GM12878 (cell line): ENCODE data around the gene SLC25A43. TPM values are rescaled to one million over a fixed set of nuclear protein-coding genes. Genes with fewer than 3 reads are reported as not detected.

ENCODE experiments used
- ATAC-seq: fragments of 200-7000 bp; cut with Tn5 transposase; 3 replicates; pipeline ENCODE4 v1.9.1; 2020; ENCODE audit warnings: mild to moderate bottlenecking, moderate library complexity
- BruUV-seq: library from RNA; stranded (reverse); fragments of 400-500 nt; replicated peaks from 2 replicates; lab custom pipeline; 2021; lab: Mats Ljungman, UMichigan
- CTCF ChIA-PET: fragments of 300-600 bp; sonication (Branson Sonifier 250); formaldehyde crosslinking; extraction: SDS; loops from one replicate; lab custom pipeline; 2021; ENCODE audit warnings: inconsistent platforms; lab: Yijun Ruan, JAX
- POLR2A ChIA-PET: fragments of 350-600 bp; formaldehyde crosslinking; extraction: SDS; loops from one replicate; lab custom pipeline; 2021; ENCODE audit warnings: inconsistent platforms; lab: Charles Lee
- RAD21 ChIA-PET: fragments of 300-600 bp; sonication (Branson Sonifier 250); formaldehyde crosslinking; loops from one replicate; lab custom pipeline; 2023; ENCODE audit warnings: antibody characterized with exemption; ENCODE audit not compliant: unreplicated experiment; lab: Charles Lee
- SMC1A ChIA-PET: fragments of 300-600 bp; sonication (Branson Sonifier 250); formaldehyde crosslinking; loops from one replicate; lab custom pipeline; 2023; ENCODE audit not compliant: unreplicated experiment, uncharacterized antibody; lab: Charles Lee
- DNase-seq: peaks from one replicate; pipeline ENCODE4 v3.0.0-alpha.2; 2011; ENCODE audit warnings: low read depth, low spot score
- FAIRE-seq: peaks from 3 replicates; lab custom pipeline; 2011; peaks lifted over from hg19 to GRCh38; lab: Jason Lieb, UNC
- H2AFZ ChIP-seq: 2 replicates; pipeline ENCODE4 v1.6.0; 2011; ENCODE audit warnings: low read depth, low read length, control low read depth; ENCODE audit not compliant: control insufficient read depth
- H3K27ac ChIP-seq: 2 replicates; pipeline ENCODE4 v1.5.1; 2011; ENCODE audit warnings: control low read depth; ENCODE audit not compliant: control insufficient read depth, insufficient read depth
- H3K27me3 ChIP-seq, 2 experiments: replicated peaks in 1 of 2; 2 replicates each; pipeline versions ENCODE4 v1.6.0 to v1.6.1; 2011; ENCODE audit warnings: low read length in 1 of 2; ENCODE audit not compliant: control insufficient read depth in 2 of 2, insufficient read depth in 2 of 2
- H3K36me3 ChIP-seq, 2 experiments: 2 replicates each; pipeline ENCODE4 v1.5.1; 2011; ENCODE audit warnings: low read length in 1 of 2; ENCODE audit not compliant: control insufficient read depth in 2 of 2, insufficient read depth in 2 of 2
- H3K4me1 ChIP-seq: 2 replicates; pipeline ENCODE4 v1.6.1; 2011; ENCODE audit warnings: mild to moderate bottlenecking, low read length, moderate library complexity, mixed read lengths; ENCODE audit not compliant: control insufficient read depth, insufficient read depth
- H3K4me2 ChIP-seq: 2 replicates; pipeline ENCODE4 v1.6.0; 2011; ENCODE audit warnings: control low read depth; ENCODE audit not compliant: control insufficient read depth, insufficient read depth
- H3K4me3 ChIP-seq: fragments of 200-600 bp; sonication (generic); 2 replicates; pipeline ENCODE4 v1.5.1; 2016
- H3K79me2 ChIP-seq: 2 replicates; pipeline ENCODE4 v1.6.0; 2011; ENCODE audit warnings: low read length; ENCODE audit not compliant: control insufficient read depth, insufficient read depth
- H3K9ac ChIP-seq: 2 replicates; pipeline ENCODE4 v1.8.0; 2011; ENCODE audit warnings: low read length, control low read depth, mixed read lengths; ENCODE audit not compliant: control insufficient read depth, insufficient read depth
- H3K9me3 ChIP-seq: replicated peaks from 3 replicates; pipeline ENCODE4 v1.5.1; 2011; ENCODE audit warnings: mild to moderate bottlenecking, low read length; ENCODE audit not compliant: control insufficient read depth, insufficient read depth
- H4K20me1 ChIP-seq: 2 replicates; pipeline ENCODE4 v1.6.0; 2011; ENCODE audit not compliant: control insufficient read depth, insufficient read depth
- BACH1 ChIP-seq: fragments of 450-650 bp; IDR thresholded peaks from 2 replicates; pipeline ENCODE4 v1.6.1; 2017; ENCODE audit warnings: mild to moderate bottlenecking, borderline replicate concordance
- CREM ChIP-seq: IDR thresholded peaks from 2 replicates; pipeline ENCODE4 v1.6.1; 2014; ENCODE audit warnings: antibody characterized with exemption, low read depth
- FOS ChIP-seq: IDR thresholded peaks from 3 replicates; pipeline ENCODE4 v1.6.1; 2011; ENCODE audit warnings: borderline replicate concordance; ENCODE audit not compliant: insufficient read length; ENCODE audit errors: extremely low read depth
- MEF2B ChIP-seq: fragments of 450-650 bp; IDR thresholded peaks from 2 replicates; pipeline ENCODE4 v1.6.1; 2018; ENCODE audit warnings: mild to moderate bottlenecking, moderate library complexity; ENCODE audit not compliant: partially characterized antibody, poor library complexity, severe bottlenecking
- MYB ChIP-seq: fragments of 150-350 bp; IDR thresholded peaks from 2 replicates; pipeline ENCODE4 v1.6.1; 2014; ENCODE audit warnings: mild to moderate bottlenecking, low read depth, low read length, borderline replicate concordance
- POLR2AphosphoS2 ChIP-seq: IDR thresholded peaks from 2 replicates; pipeline ENCODE4 v1.6.1; 2011; ENCODE audit warnings: low read depth, mild to moderate bottlenecking, low read length, improper control_type of control experiment, moderate library complexity
- RBBP5 ChIP-seq: fragments of 200-600 bp; sonication (generic); conservative IDR thresholded peaks from 2 replicates; pipeline ENCODE4 v1.6.1; 2016
- RELA ChIP-seq: fragments of 450-650 bp; IDR thresholded peaks from 2 replicates; pipeline ENCODE4 v1.8.0; 2014; ENCODE audit warnings: borderline replicate concordance; ENCODE audit not compliant: partially characterized antibody
- SMAD5 ChIP-seq: IDR thresholded peaks from 2 replicates; pipeline ENCODE4 v1.6.1; 2016; ENCODE audit warnings: antibody characterized with exemption, low read depth
- SMC3 ChIP-seq: IDR thresholded peaks from 2 replicates; pipeline ENCODE4 v1.6.1; 2011; ENCODE audit warnings: low read length, improper control_type of control experiment, borderline replicate concordance
- SUZ12 ChIP-seq: fragments of 200-600 bp; sonication (generic); IDR thresholded peaks from one replicate; pipeline ENCODE4 v1.6.1; 2018; ENCODE audit warnings: antibody characterized with exemption, mild to moderate bottlenecking; ENCODE audit not compliant: unreplicated experiment
- TCF12 ChIP-seq: IDR thresholded peaks from 2 replicates; pipeline ENCODE4 v1.6.1; 2011; ENCODE audit warnings: low read depth, mild to moderate bottlenecking, low read length
- WRNIP1 ChIP-seq: IDR thresholded peaks from 2 replicates; pipeline ENCODE4 v1.6.1; 2011; ENCODE audit warnings: low read depth, low read length, improper control_type of control experiment, borderline replicate concordance
- WGBS: methylation state at CpG from one replicate; pipeline ENCODE4 v1.1.6; 2016; ENCODE audit warnings: low lambda C conversion rate; ENCODE audit not compliant: insufficient replicate concordance, insufficient coverage; ENCODE audit errors: missing lambda C conversion rate; 5-methylcytosine and 5-hydroxymethylcytosine counted together
- in situ Hi-C: fragments of 300-500 bp; cut with MboI; formaldehyde crosslinking; loops from 9 replicates; pipeline ENCODE4 v1.14.3; 2018; ENCODE audit warnings: mixed read lengths
- intact Hi-C: fragments of 100-400 bp; cut with micrococcal nuclease; formaldehyde crosslinking; loops from one replicate; pipeline ENCODE4 v1.14.2; 2022; ENCODE audit not compliant: unreplicated experiment
- polyA plus RNA-seq, 11 experiments: library from polyadenylated mRNA; depleted of rRNA in 4 of 11; unstranded in 6 of 11; stranded (reverse) in 5 of 11; fragments of >200 nt; fragmentation: Nextera tagmentation in 4 of 11; fragmentation: Illumina TruSeq in 1 of 11; extraction: Ambion mirVana in 4 of 11; extraction: Trizol in 1 of 11; gene quantifications; 1 replicate in 1 of 11; 2 replicates in 10 of 11; pipeline versions ENCODE4 v1.2.1 to v1.2.3, GENCODE V29; 2011 to 2016; ENCODE audit warnings: inconsistent platforms in 2 of 11, missing spikeins in 2 of 11, low read depth in 1 of 11
- total RNA-seq, 4 experiments: library from RNA; depleted of rRNA in 3 of 4; stranded (reverse); fragments of >200 nt in 3 of 4; fragmentation: Illumina TruSeq in 1 of 4; extraction: Trizol in 1 of 4; gene quantifications; 2 replicates each; pipeline versions ENCODE4 v1.2.1 to v1.2.3, GENCODE V29; 2013 to 2021
- TF ChIP-seq, protein P1 (sequence below): IDR thresholded peaks from 2 replicates; pipeline ENCODE4 v1.6.1; 2012; ENCODE audit warnings: low read depth, low read length, improper control_type of control experiment
- TF ChIP-seq, protein P2 (sequence below): fragments of 150-350 bp; IDR thresholded peaks from 2 replicates; pipeline ENCODE4 v1.6.1; 2016; ENCODE audit warnings: low read depth, low read length
- TF ChIP-seq, protein P3 (sequence below): fragments of 450-650 bp; IDR thresholded peaks from 2 replicates; pipeline ENCODE4 v1.6.1; 2016; ENCODE audit warnings: mild to moderate bottlenecking
- TF ChIP-seq, protein P4 (sequence below): fragments of 450-650 bp; formaldehyde crosslinking; IDR thresholded peaks from 2 replicates; pipeline ENCODE4 v1.5.0; 2022; ENCODE audit warnings: mild to moderate bottlenecking, missing genetic modification characterization

The SLC25A43 gene
- total and polyA plus RNA-seq, 10 of the 15 experiments (the other 5 are each of a cell fraction or from before 2014, with no cell fraction given) = 2.5 to 13.5 (median 6.8) TPM

DNA sequence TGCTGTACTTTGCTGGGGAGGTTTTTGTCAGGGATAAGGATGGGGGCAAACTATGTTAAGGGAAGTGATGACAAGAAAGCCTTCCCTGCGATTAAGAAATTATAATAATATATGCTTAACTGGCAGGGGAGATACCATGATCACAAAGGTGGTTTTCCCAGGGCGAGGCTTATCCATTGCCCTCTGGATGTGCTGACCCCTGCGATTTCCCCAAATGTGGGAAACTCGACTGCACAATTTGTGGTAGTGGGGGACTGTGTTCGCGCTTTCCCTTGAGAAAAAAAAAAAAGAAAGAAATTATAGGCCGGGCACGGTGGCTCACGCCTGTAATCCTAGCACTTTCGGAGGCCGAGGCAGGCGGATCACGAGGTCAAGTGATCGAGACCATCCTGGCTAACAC lies 24.5 kb downstream of the SLC25A43 start:
- no TSS peak for BruUV-seq
- 75% methylated on average over 13 of the region's 14 CpGs for WGBS
- H3K4me2 ChIP-seq = no peak overlapping the region
- H3K27ac ChIP-seq = no peak overlapping the region
- FAIRE-seq (no peak), ATAC-seq (no peak), DNase-seq (no peak)
- in situ Hi-C loops = no loop called here
- H3K9me3 ChIP-seq = no peaks in the 10 kb centered on the region
- ChIA-PET POLR2A (no interaction called here), RAD21 (no interaction called here), SMC1A (no interaction called here), CTCF (no interaction called here)
- intact Hi-C loops = no loop called here
- H3K27me3 ChIP-seq = no peaks in the 10 kb centered on the region; a peak in 1 of 4 replicates
- no peaks in the 10 kb centered on the region for H3K36me3 ChIP-seq
- H3K4me3 ChIP-seq = no peak overlapping the region
- H3K9ac ChIP-seq = no peak overlapping the region
- no peaks in the 10 kb centered on the region for H4K20me1 ChIP-seq
- no peak overlapping the region for H2AFZ ChIP-seq
- H3K4me1 ChIP-seq = peaks cover 13% of the 10 kb centered on the region
- no peaks in the 10 kb centered on the region for H3K79me2 ChIP-seq
- TF ChIP-seq MYB (no peak), BACH1 (no peak), SMAD5 (no peak), TCF12 (no peak), RELA (no peak), FOS (no peak), WRNIP1 (no peak), CREM (no peak), RBBP5 (no peak), SUZ12 (no peak), POLR2AphosphoS2 (no peak), MEF2B (no peak), SMC3 (no peak)
- TF ChIP-seq, protein P1, sequence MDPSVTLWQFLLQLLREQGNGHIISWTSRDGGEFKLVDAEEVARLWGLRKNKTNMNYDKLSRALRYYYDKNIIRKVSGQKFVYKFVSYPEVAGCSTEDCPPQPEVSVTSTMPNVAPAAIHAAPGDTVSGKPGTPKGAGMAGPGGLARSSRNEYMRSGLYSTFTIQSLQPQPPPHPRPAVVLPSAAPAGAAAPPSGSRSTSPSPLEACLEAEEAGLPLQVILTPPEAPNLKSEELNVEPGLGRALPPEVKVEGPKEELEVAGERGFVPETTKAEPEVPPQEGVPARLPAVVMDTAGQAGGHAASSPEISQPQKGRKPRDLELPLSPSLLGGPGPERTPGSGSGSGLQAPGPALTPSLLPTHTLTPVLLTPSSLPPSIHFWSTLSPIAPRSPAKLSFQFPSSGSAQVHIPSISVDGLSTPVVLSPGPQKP = no peak
- TF ChIP-seq, protein P2, sequence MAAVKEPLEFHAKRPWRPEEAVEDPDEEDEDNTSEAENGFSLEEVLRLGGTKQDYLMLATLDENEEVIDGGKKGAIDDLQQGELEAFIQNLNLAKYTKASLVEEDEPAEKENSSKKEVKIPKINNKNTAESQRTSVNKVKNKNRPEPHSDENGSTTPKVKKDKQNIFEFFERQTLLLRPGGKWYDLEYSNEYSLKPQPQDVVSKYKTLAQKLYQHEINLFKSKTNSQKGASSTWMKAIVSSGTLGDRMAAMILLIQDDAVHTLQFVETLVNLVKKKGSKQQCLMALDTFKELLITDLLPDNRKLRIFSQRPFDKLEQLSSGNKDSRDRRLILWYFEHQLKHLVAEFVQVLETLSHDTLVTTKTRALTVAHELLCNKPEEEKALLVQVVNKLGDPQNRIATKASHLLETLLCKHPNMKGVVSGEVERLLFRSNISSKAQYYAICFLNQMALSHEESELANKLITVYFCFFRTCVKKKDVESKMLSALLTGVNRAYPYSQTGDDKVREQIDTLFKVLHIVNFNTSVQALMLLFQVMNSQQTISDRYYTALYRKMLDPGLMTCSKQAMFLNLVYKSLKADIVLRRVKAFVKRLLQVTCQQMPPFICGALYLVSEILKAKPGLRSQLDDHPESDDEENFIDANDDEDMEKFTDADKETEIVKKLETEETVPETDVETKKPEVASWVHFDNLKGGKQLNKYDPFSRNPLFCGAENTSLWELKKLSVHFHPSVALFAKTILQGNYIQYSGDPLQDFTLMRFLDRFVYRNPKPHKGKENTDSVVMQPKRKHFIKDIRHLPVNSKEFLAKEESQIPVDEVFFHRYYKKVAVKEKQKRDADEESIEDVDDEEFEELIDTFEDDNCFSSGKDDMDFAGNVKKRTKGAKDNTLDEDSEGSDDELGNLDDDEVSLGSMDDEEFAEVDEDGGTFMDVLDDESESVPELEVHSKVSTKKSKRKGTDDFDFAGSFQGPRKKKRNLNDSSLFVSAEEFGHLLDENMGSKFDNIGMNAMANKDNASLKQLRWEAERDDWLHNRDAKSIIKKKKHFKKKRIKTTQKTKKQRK = no peak
- TF ChIP-seq, protein P3, sequence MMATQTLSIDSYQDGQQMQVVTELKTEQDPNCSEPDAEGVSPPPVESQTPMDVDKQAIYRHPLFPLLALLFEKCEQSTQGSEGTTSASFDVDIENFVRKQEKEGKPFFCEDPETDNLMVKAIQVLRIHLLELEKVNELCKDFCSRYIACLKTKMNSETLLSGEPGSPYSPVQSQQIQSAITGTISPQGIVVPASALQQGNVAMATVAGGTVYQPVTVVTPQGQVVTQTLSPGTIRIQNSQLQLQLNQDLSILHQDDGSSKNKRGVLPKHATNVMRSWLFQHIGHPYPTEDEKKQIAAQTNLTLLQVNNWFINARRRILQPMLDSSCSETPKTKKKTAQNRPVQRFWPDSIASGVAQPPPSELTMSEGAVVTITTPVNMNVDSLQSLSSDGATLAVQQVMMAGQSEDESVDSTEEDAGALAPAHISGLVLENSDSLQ = no peak
- TF ChIP-seq, protein P4, sequence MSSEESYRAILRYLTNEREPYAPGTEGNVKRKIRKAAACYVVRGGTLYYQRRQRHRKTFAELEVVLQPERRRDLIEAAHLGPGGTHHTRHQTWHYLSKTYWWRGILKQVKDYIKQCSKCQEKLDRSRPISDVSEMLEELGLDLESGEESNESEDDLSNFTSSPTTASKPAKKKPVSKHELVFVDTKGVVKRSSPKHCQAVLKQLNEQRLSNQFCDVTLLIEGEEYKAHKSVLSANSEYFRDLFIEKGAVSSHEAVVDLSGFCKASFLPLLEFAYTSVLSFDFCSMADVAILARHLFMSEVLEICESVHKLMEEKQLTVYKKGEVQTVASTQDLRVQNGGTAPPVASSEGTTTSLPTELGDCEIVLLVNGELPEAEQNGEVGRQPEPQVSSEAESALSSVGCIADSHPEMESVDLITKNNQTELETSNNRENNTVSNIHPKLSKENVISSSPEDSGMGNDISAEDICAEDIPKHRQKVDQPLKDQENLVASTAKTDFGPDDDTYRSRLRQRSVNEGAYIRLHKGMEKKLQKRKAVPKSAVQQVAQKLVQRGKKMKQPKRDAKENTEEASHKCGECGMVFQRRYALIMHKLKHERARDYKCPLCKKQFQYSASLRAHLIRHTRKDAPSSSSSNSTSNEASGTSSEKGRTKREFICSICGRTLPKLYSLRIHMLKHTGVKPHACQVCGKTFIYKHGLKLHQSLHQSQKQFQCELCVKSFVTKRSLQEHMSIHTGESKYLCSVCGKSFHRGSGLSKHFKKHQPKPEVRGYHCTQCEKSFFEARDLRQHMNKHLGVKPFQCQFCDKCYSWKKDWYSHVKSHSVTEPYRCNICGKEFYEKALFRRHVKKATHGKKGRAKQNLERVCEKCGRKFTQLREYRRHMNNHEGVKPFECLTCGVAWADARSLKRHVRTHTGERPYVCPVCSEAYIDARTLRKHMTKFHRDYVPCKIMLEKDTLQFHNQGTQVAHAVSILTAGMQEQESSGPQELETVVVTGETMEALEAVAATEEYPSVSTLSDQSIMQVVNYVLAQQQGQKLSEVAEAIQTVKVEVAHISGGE (CRISPR knock-in tag) = no peak
